Liver (tissue), 9 donors: ENCODE measurements around the gene ACVR1. TPM values are rescaled to one million over a fixed set of nuclear protein-coding genes. Genes with fewer than 3 reads are reported as not detected.

Experiments
- DNase-seq: peaks from one replicate; pipeline ENCODE4 v3.0.0-alpha.2; 2017; ENCODE audit warnings: low spot score
- H3K27ac ChIP-seq, 2 donors: one replicate each; pipeline ENCODE4 v1.7.0; 2013; ENCODE audit warnings: inconsistent platforms in 2 of 2, low read length in 2 of 2, control low read depth in 1 of 2, low read depth in 1 of 2, mild to moderate bottlenecking in 1 of 2
- H3K27me3 ChIP-seq, 4 donors: one replicate each; pipeline versions ENCODE4 v1.6.1 to v1.7.0; 2013; ENCODE audit warnings: low read length in 3 of 4, inconsistent platforms in 1 of 4, mild to moderate bottlenecking in 1 of 4, moderate library complexity in 1 of 4; ENCODE audit not compliant: control insufficient read depth in 4 of 4, insufficient read depth in 4 of 4
- H3K36me3 ChIP-seq, 4 donors: one replicate each; pipeline versions ENCODE4 v1.6.1 to v1.7.0; 2013; ENCODE audit warnings: low read length in 3 of 4, mild to moderate bottlenecking in 3 of 4, low read depth in 1 of 4, moderate library complexity in 1 of 4; ENCODE audit not compliant: control insufficient read depth in 4 of 4, insufficient read depth in 3 of 4
- H3K4me1 ChIP-seq, 4 donors: one replicate each; pipeline versions ENCODE4 v1.6.1 to v1.7.0; 2013; ENCODE audit warnings: low read length in 3 of 4, mild to moderate bottlenecking in 3 of 4, moderate library complexity in 1 of 4; ENCODE audit not compliant: control insufficient read depth in 4 of 4, insufficient read depth in 4 of 4
- H3K4me3 ChIP-seq, 3 donors: one replicate each; pipeline versions ENCODE4 v1.6.1 to v1.7.0; 2013; ENCODE audit warnings: low read length in 3 of 3, control low read depth in 1 of 3, low read depth in 1 of 3, mild to moderate bottlenecking in 1 of 3
- H3K9ac ChIP-seq, 2 donors: one replicate each; pipeline ENCODE4 v1.7.0; 2013; ENCODE audit warnings: low read length in 2 of 2, mild to moderate bottlenecking in 2 of 2, moderate library complexity in 2 of 2, control low read depth in 1 of 2, low read depth in 1 of 2
- H3K9me3 ChIP-seq, 4 donors: one replicate each; pipeline versions ENCODE4 v1.6.1 to v1.7.0; 2013; ENCODE audit warnings: low read length in 3 of 4; ENCODE audit not compliant: control insufficient read depth in 4 of 4
- ATF3 ChIP-seq: IDR thresholded peaks from 2 replicates; pipeline ENCODE4 v1.6.1; 2016; ENCODE audit warnings: antibody characterized with exemption
- CTCF ChIP-seq: fragments of 150-350 bp; IDR thresholded peaks from 2 replicates; pipeline ENCODE4 v1.5.1; 2017; ENCODE audit warnings: improper control_type of control experiment, low read depth, low read length; ENCODE audit not compliant: missing input control
- EGR1 ChIP-seq, 2 donors: IDR thresholded peaks; 2 replicates each; pipeline ENCODE4 v1.6.1; 2016 to 2018; ENCODE audit warnings: antibody characterized with exemption in 2 of 2, low read depth in 2 of 2
- FOXA1 ChIP-seq: IDR thresholded peaks from 2 replicates; pipeline ENCODE4 v1.6.1; 2016; ENCODE audit warnings: antibody characterized with exemption
- FOXA2 ChIP-seq: IDR thresholded peaks from 2 replicates; pipeline ENCODE4 v1.6.1; 2016; ENCODE audit warnings: antibody characterized with exemption
- GABPA ChIP-seq, 2 donors: IDR thresholded peaks in 1 of 2; conservative IDR thresholded peaks in 1 of 2; 2 replicates each; pipeline ENCODE4 v1.6.1; 2016; ENCODE audit warnings: antibody characterized with exemption in 2 of 2, mild to moderate bottlenecking in 1 of 2, moderate library complexity in 1 of 2
- HNF4A ChIP-seq, 2 donors: conservative IDR thresholded peaks; 2 replicates each; pipeline ENCODE4 v1.6.1; 2016; ENCODE audit warnings: antibody characterized with exemption in 2 of 2, mild to moderate bottlenecking in 2 of 2
- HNF4G ChIP-seq: IDR thresholded peaks from 2 replicates; pipeline ENCODE4 v1.6.1; 2016; ENCODE audit warnings: antibody characterized with exemption
- JUND ChIP-seq, 2 donors: IDR thresholded peaks; 2 replicates each; pipeline ENCODE4 v1.6.1; 2016; ENCODE audit warnings: antibody characterized with exemption in 2 of 2
- MAX ChIP-seq: IDR thresholded peaks from 2 replicates; pipeline ENCODE4 v1.6.1; 2016; ENCODE audit warnings: antibody characterized with exemption
- NR2F2 ChIP-seq: IDR thresholded peaks from 2 replicates; pipeline ENCODE4 v1.6.1; 2016; ENCODE audit warnings: antibody characterized with exemption
- RAD21 ChIP-seq, 2 donors: IDR thresholded peaks; 2 replicates each; pipeline ENCODE4 v1.6.1; 2016; ENCODE audit warnings: antibody characterized with exemption in 2 of 2, mild to moderate bottlenecking in 2 of 2
- REST ChIP-seq: IDR thresholded peaks from 2 replicates; pipeline ENCODE4 v1.6.1; 2016; ENCODE audit warnings: antibody characterized with exemption, mild to moderate bottlenecking
- RXRA ChIP-seq, 2 donors: IDR thresholded peaks; 2 replicates each; pipeline ENCODE4 v1.6.1; 2017 to 2018; ENCODE audit warnings: antibody characterized with exemption in 2 of 2, mild to moderate bottlenecking in 1 of 2
- SP1 ChIP-seq: IDR thresholded peaks from 2 replicates; pipeline ENCODE4 v1.6.1; 2018; ENCODE audit warnings: antibody characterized with exemption, mild to moderate bottlenecking
- ZBTB33 ChIP-seq: IDR thresholded peaks from 2 replicates; pipeline ENCODE4 v1.6.1; 2016; ENCODE audit warnings: antibody characterized with exemption
- WGBS: extraction: QIAGEN DNeasy Blood & Tissue Kit; methylation state at CpG from one replicate; pipeline ENCODE4 v1.1.7; 2013; 5-methylcytosine and 5-hydroxymethylcytosine counted together
- polyA plus RNA-seq, 2 donors: library from polyadenylated mRNA; stranded (reverse) in 1 of 2; unstranded in 1 of 2; fragments of 200-250 nt in 1 of 2; fragments of >200 nt in 1 of 2; fragmentation: Nextera tagmentation in 1 of 2; extraction: Ambion mirVana in 1 of 2; gene quantifications; one replicate each; pipeline versions ENCODE4 v1.2.1 to v1.2.3, GENCODE V29; 2013 to 2015
- total RNA-seq, 2 donors: library from RNA; depleted of rRNA; stranded (reverse); fragments of >200 nt; gene quantifications; one replicate each; pipeline ENCODE4 v1.2.3, GENCODE V29; 2014
- donor health status: healthy.
- donor health status: healthy.
- donor health status: healthy.
- donor health status: healthy.
- donor health status: healthy.

Gene ACVR1
- total and polyA plus RNA-seq, 4 donors, result 6.2 to 20.4 (median 8.5) TPM

- WGBS, result 96% methylated on average over 4 of the region's 4 CpGs
- H3K36me3 ChIP-seq, result no peaks in the 10 kb centered on the region
- H3K9me3 ChIP-seq, result no peaks in the 10 kb centered on the region
- TF ChIP-seq RAD21 (IDR thresholded peaks at IDR 0.05) (no peak), RXRA (IDR thresholded peaks at IDR 0.05) (no peak), MAX (no peak), FOXA1 (no peak), EGR1 (IDR thresholded peaks at IDR 0.05; ENCODE audit: low read depth in 2 of 2) (no peak), GABPA (IDR thresholded peaks at IDR 0.05 in 1 of 2, conservative IDR thresholded peaks at IDR 0.05 in 1 of 2) (no peak), REST (no peak), SP1 (no peak)
- H3K4me1 ChIP-seq, result no peaks in the 10 kb centered on the region
- no peak for DNase-seq
- H3K27me3 ChIP-seq, result no peaks in the 10 kb centered on the region
- no peak overlapping the region for H3K27ac ChIP-seq
- H3K4me3 ChIP-seq, result no peak overlapping the region
- no peak overlapping the region for H3K9ac ChIP-seq
Measured at GRCh38 chr2:157905092-157905491, 29.0 kb upstream of the ACVR1 start.

- 91% methylated on average over 5 of the region's 5 CpGs for WGBS
- no peaks in the 10 kb centered on the region for H3K9me3 ChIP-seq
- DNase-seq, result no peak
- no peaks in the 10 kb centered on the region for H3K27me3 ChIP-seq
- H3K4me1 ChIP-seq, result no peaks in the 10 kb centered on the region
- H3K36me3 ChIP-seq, result no peaks in the 10 kb centered on the region
- H3K9ac ChIP-seq, result no peak overlapping the region
- TF ChIP-seq HNF4A (conservative IDR thresholded peaks at IDR 0.05) (no peak), HNF4G (no peak), RAD21 (IDR thresholded peaks at IDR 0.05) (no peak), CTCF (no peak), ZBTB33 (no peak), NR2F2 (no peak), FOXA2 (no peak), MAX (no peak), ATF3 (no peak), FOXA1 (no peak), JUND (IDR thresholded peaks at IDR 0.05) (no peak), SP1 (no peak)
- H3K27ac ChIP-seq, result no peak overlapping the region
- H3K4me3 ChIP-seq, result no peak overlapping the region
Measured at GRCh38 chr2:157903626-157904025, 27.5 kb upstream of the ACVR1 start.
